GM19193 (cell line): ENCODE results near the gene NAB2.

ENCODE experiments used
- POLR2A ChIP-seq: IDR thresholded peaks from 4 replicates; pipeline ENCODE4 v1.6.1; 2011; ENCODE audit not compliant: insufficient read depth, insufficient read length; ENCODE audit errors: extremely low read depth

NAB2 gene

DNA sequence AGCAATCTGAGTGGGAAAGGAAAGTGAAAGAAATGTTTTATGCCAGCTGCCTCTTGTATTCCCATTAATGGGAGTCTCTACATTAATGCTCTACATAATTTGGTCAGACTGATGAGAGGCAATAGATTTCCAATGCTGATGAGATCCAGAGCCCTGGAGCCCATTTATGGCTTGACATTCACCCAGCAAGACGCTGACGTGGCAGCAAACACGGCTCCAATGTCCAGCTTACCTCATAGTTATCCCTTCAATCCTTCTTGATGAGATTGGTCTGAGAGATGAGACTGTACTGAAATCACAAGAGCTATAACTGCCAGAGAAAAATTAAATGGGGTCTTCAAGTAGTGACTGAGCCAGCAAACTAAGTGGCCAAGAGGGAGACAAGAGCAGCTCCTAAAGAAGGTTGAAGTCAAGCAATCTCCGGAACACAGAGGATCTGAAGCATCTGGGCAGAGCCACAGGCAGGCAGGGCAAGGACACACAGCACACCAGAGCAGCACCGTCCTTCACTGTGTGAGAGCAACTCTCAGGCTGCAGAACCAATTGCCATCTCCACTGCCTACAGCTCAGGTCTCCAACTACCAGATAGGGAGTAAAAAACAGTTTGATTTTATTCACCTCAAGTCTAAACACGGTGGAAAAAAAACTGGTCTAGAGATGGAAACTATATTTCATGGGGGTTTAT, 31.7 kb upstream of the NAB2 start:
- no peak for TF ChIP-seq POLR2A

DNA sequence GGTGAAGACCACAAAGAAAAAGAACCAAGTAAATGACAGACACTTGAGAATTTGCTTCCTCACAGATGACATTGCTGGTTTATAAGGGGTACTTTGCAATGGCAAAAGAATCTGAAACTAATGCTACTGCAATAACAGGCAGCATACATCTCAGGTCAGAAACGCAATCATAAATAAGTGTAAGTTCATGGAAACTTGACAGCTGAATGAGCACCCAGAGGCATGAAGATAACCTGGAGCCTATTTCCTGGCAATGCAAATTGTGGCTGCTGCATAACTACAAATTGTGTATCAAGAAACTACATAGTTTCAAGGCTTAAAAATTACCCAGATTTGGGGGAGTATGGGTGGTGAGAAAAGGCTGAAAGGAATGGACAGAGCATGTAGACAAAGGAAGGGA, 30.5 kb upstream of the NAB2 start:
- no peak for TF ChIP-seq POLR2A

GRCh38 chr12:57063991-57064685, 24.8 kb upstream of the NAB2 start:
- no peak for TF ChIP-seq POLR2A

- no peak for TF ChIP-seq POLR2A
These were observed 22.7 kb upstream of the NAB2 start for GRCh38 chr12:57066245-57066644.

GRCh38 chr12:57069523-57069922, 19.4 kb upstream of the NAB2 start:
- no peak for TF ChIP-seq POLR2A

GRCh38 chr12:57072661-57073060, 16.3 kb upstream of the NAB2 start:
- TF ChIP-seq POLR2A, result no peak

DNA sequence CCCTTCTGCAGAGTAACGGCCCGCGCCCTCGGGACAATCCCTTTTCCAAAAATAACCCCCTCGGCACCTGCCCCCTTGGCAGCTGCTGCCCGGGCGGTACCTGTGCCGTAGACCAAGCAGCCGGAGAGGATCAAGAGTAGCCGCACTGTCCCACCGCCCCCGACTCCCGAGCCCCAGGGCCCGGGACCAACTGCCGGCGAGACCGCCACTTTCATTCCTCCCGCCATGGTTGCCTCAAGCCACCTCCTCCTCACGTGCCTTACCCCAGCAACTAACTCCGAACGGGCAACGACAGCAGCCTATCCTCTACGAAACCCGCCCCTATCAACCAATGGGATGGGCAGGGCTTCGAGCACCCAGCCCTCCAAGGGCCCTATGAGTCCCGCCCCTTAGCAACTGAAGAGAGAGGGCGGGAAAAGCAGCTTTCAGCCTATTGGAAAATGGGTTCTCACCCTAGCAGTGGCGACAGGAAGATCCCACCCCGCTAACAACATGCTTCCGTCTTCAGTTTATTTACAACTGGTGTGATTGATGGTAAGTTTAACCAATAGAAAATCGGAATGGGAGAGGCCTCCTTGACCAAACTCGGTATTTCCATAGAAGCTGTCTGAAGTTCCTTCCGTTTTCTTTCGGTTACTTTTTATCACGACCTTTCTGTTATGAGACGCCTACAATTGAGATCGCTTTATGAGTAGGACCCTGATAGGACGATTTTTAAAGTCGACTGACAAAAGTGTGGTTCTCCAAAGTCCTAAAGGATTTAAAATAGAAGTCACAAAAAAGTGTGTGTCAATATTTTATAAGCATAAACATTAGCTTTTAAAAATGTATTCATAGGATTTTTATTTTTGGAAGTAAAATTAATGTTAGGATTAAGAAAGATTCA, 10.2 kb upstream of the NAB2 start, which contains the start of gene NEMP1:
Gene NEMP1 (minus strand): TSS at position 273 of the 886 bp plus-strand sequence. CDS start 46 bp downstream, at position 227.
- peak; percentile 87 for TF ChIP-seq POLR2A

DNA sequence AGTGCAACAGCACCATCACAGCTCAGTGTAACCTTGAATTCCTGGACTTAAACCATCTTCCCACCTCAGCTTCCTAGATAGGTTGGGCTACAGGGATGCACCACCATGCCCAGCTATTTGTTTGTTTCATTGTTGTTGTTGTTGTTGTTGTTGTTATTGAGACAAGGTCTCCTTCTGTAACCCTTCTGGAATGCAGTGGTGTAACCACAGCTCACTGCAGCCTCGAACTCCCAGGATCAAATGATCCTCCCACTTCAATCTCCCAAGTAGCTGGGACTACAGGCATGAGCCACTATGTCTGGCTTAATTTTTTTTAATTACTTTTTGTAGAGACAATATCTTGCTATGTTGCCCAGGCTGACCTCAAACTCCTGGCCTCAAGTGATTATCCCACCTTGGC, 9.1 kb upstream of the NAB2 start:
- TF ChIP-seq POLR2A, result no peak

DNA sequence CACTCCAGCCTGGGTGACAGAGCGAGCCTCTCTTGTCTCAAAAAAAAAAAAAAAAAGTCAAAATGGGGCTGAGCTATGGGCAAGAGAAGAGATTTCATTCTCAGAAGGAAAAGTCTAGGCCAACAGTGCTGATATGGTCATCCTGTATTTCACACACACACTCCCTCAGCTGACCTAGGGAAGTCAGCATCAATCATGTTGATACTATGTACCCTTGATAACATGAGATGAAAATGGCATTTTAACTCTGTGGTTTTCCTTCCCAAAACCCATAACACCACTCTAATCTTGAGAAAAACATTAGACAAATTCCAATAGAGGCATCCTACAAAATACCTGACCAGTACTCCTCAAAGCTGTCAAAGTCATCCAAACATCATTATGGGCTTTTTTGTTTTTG, 8.1 kb upstream of the NAB2 start:
- TF ChIP-seq POLR2A, result no peak

DNA sequence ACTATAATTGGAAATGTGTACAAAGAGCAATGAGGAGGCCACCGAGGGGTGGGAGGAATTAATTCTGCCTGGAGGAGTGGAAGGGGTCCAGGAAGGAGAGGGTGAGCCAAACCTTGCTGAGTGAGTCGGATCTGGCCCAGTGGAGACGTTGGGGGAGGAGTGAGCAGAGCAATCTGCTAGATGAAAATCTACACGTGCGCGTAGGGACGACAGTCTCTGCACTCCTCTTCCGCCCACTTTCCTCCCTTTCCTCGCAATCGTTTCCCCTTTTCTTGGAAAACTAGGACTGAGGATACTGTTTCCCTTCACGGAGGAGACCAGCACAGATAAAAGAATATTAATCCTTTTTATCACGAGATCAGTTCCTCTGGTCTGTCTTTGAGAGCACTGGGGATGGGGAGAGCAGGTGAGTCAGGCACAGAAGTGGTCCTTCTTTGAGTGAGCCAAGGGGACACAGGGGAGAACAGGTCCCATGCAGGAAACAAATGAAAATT, 2.9 kb upstream of the NAB2 start:
- TF ChIP-seq POLR2A, result peak; percentile 31

DNA sequence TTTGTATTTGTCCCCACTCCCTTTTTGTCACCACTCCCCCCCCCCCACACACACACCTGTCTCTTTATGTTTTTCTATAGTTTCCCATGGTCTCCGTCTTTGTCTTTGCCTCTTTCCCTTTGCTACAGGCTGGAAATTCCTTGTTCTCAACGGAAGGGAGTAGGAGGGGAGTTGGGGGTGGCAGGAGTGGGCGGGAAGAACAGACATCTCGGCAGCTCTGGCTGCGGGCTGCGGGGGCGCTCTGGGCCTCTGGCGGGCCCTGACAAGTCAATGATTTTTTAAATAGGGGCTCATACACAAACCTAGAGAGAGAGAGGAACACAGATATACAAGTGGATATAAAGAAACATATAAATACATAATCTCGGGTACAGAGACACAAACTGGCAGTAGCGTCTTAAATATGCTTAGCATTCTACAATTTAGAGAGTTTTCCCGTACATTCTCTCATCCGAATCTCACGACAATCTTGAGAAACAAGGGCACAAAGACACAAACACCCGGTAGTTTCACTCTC, 2.4 kb upstream of the NAB2 start:
- no peak for TF ChIP-seq POLR2A

GRCh38 chr12:57087010-57087690, 1.8 kb upstream of the NAB2 start:
- TF ChIP-seq POLR2A, result peak; percentile 61

GRCh38 chr12:57087691-57088353, 1.1 kb upstream of the NAB2 start:
- TF ChIP-seq POLR2A, result no peak
